Tibial nerve (tissue), 4 donors: ENCODE measurements around the gene RABGGTA.

ENCODE experiments used
- CTCF ChIP-seq, 5 experiments: fragments of 200-600 bp in 3 of 5; fragments of 450-650 bp in 2 of 5; sonication (generic) in 3 of 5; IDR thresholded peaks; one replicate each; pipeline ENCODE4 v1.5.1; 2016 to 2019; ENCODE audit warnings: antibody characterized with exemption in 5 of 5, mild to moderate bottlenecking in 3 of 5, moderate library complexity in 2 of 5
- EP300 ChIP-seq, 2 donors: sonication (generic); formaldehyde crosslinking; IDR thresholded peaks; one replicate each; pipeline ENCODE4 v1.6.1; 2017; ENCODE audit warnings: antibody characterized with exemption in 2 of 2, mild to moderate bottlenecking in 1 of 2

DNA sequence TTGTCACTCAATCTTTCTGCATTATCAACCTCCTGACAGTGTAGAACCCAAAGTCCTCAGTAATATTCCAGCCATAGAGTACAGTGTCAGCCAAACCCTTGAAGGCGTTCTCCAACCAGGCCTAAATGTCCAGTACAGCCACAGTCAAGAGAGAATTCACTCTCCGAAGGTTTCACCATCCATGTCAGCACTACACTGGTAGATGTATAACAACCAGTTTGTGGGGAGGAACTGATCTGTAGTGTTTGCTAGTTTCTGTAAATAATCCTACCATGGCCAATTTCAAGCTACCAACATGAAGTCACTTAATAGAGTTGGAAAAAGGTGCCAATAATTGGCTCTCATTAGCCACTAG, 55.1 kb downstream of the RABGGTA start:
- TF ChIP-seq CTCF (IDR thresholded peaks at IDR 0.05) (no peak), EP300 (IDR thresholded peaks at IDR 0.05) (no peak)
